ENCODE measurements around the gene EPB41L4A.
"Not testable (repeated sequence)": the region's sequence is repeated elsewhere in the genome, so short reads cannot be mapped to it uniquely, and the experiment has no call there.

EPB41L4A gene

DNA sequence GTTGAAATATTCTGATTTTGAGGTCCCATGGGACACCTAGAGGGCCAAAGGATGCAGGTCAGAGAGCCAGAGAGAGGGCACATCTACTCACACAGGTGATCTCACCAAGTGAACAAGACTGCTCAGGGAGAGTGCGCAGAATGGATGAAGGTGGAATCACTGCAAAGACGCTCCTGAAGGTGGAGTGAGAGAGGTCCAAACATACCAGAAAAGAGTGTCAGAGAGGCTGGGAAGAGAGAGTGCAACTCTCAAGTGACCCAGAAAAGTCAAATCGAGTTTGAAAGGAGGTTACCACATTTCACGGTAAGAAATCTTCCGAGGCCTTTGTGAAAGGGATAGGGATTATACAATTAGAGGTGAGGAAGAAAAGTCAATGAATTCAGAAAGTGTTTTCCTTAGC is 173.4 kb downstream of the EPB41L4A start:
- no peak overlapping the region for H3K4me3 Mint-ChIP-seq
- DNase-seq (no peak), ATAC-seq (replicated peaks) (no peak)
- peaks cover 16 to 17% of the 10 kb centered on the region in 2 donors for H3K27me3 Mint-ChIP-seq
- H3K36me3 Mint-ChIP-seq (ENCODE audit: insufficient read depth) = no peaks in the 10 kb centered on the region
- no peak overlapping the region for H3K27ac Mint-ChIP-seq
- H3K4me1 Mint-ChIP-seq (ENCODE audit: low read depth in 2 of 2) = no peaks in the 10 kb centered on the region
- no peaks in the 10 kb centered on the region for H3K9me3 Mint-ChIP-seq

DNA sequence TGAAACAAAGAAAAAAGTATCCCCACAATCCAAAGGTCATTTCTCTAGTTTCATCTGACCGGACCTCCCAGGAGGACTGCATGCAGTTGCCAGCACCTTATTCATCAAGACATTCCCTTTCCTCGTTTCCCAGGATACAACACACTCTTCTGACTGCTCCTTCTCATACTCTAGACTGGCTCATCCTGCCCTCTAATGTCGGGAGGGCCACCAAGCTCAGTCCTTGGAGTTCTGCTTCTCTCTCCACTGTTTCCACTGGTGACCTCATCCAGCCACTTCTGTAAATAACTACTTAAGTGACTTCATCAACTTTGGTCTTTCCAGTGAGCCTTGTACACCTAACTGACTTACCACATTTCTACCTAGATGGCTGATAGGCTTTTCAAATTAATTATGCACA is 179.1 kb downstream of the EPB41L4A start:
- Mint-ChIP-seq H3K27ac (no peak overlapping the region), H3K4me1 (ENCODE audit: low read depth in 2 of 2) (no peaks in the 10 kb centered on the region), H3K9me3 (no peaks in the 10 kb centered on the region), H3K36me3 (ENCODE audit: insufficient read depth) (no peaks in the 10 kb centered on the region), H3K27me3 (peaks cover 9 to 10% of the 10 kb centered on the region in 2 donors), H3K4me3 (no peak overlapping the region)
- no peak for DNase-seq
- ATAC-seq (replicated peaks) = no peak

DNA sequence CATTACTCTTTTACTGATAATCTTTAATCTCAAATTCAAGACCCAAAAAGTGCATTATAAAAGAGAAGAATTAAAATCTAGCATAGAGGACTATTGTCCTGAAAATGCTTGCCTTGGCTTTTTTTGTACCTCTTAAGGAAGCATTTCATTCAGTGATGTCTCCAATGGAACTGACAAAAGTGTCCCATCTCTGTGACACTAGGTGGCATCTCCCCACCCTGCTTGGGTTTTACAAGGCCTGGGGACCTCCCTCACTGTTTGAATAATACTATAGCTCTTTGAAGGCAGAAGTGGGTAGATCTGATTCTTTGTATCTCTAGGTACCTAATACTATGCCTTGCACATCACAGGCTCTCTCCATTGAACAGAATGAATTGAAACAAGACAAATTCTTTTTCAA is 180.6 kb downstream of the EPB41L4A start:
- Mint-ChIP-seq H3K4me3 (no peak overlapping the region), H3K4me1 (ENCODE audit: low read depth in 2 of 2) (no peaks in the 10 kb centered on the region), H3K27ac (no peak overlapping the region), H3K27me3 (peaks cover 0 to 10% of the 10 kb centered on the region in 2 donors), H3K36me3 (ENCODE audit: insufficient read depth) (no peaks in the 10 kb centered on the region), H3K9me3 (no peaks in the 10 kb centered on the region)
- no peak for ATAC-seq (replicated peaks)
- DNase-seq = no peak

DNA sequence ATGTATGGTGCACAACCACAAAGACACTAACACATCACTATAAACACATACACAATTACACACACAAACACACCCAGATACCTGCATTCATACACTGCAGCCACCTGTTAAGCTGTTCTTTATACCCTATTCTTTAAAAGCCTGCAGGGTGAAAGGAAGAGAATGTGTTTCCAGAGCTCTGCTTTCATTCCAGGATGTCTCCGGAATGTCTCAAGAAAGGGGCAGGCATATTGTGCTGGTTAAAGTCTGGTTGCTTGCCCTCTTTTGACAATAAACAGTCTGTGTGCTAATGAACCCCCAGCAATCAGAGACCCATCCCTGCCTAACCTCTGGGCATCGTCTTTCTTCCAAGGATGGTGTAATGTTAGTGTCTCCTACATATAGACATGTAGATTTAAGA is 181.6 kb downstream of the EPB41L4A start:
- Mint-ChIP-seq H3K9me3 (no peaks in the 10 kb centered on the region), H3K27me3 (peaks cover 0 to 10% of the 10 kb centered on the region in 2 donors), H3K4me3 (no peak overlapping the region), H3K27ac (no peak overlapping the region), H3K36me3 (ENCODE audit: insufficient read depth) (no peaks in the 10 kb centered on the region), H3K4me1 (ENCODE audit: low read depth in 2 of 2) (no peaks in the 10 kb centered on the region)
- DNase-seq = no peak
- ATAC-seq (replicated peaks) = no peak

DNA sequence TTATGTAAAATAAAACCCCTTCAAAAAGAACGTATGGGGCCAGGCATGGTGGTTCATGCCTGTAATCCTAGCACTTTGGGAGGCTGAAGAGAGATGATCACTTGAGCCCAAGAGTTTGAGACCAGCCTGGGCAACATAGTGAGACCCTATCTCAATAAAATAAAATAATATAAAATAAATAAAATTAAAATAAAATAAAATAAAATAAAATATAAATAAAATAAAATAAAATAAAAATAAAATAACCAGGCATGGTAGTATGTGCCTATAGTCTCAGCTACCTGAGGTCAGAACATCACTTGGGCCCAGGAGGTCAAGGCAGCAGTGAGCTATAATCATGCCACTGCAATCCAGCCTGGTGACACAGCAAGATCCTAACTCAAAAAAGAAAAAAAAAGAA is 185.1 kb downstream of the EPB41L4A start:
- ATAC-seq (replicated peaks) (no peak), DNase-seq (no peak)
- Mint-ChIP-seq H3K27ac (no peak overlapping the region), H3K4me1 (ENCODE audit: low read depth in 2 of 2) (no peaks in the 10 kb centered on the region), H3K9me3 (no peaks in the 10 kb centered on the region), H3K36me3 (ENCODE audit: insufficient read depth) (peaks cover 3% of the 10 kb centered on the region), H3K4me3 (no peak overlapping the region), H3K27me3 (peaks cover 0 to 6% of the 10 kb centered on the region in 2 donors)

DNA sequence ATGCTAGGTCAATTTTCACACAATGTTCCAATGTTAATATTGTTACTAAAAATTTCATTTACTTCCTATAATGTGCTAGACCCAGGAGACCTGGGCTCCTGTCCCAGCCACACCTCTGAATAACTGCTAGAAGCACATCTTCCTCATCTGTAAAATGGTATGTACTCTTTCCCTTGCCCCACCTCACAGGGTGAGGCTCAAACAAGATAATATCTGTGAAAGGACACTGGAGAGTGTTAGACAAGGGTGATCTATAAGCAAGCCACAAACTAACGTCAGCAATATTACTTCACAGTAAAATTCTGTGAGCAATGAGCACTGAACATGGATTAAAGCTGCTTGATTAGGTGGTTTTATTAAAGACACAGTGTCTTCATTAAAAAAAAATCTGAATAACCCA is 186.4 kb downstream of the EPB41L4A start:
- ATAC-seq (replicated peaks) (no peak), DNase-seq (no peak)
- H3K27me3 Mint-ChIP-seq = peaks cover 0 to 6% of the 10 kb centered on the region in 2 donors
- no peaks in the 10 kb centered on the region for H3K9me3 Mint-ChIP-seq
- H3K27ac Mint-ChIP-seq = no peak overlapping the region
- peaks cover 3% of the 10 kb centered on the region for H3K36me3 Mint-ChIP-seq (ENCODE audit: insufficient read depth)
- H3K4me1 Mint-ChIP-seq (ENCODE audit: low read depth in 2 of 2) = no peaks in the 10 kb centered on the region
- no peak overlapping the region for H3K4me3 Mint-ChIP-seq

DNA sequence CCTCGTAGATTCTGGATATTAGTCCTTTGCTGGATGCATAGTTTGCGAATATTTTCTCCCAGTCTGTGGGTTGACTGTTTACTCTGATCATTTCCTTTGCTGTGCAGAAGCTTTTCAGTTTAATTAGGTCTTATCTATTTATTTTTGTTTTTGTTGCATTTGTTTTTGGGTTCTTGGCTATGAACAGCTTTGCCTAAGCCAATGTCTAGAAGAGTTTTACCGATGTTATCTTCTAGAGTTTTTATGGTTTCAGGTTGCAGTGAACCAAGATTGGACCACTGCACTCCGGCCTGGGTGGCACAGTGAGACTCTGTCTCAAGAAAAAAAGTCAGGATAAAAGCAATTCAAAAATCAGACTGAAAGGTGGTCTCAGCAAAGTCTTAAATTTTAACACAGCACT is 188.5 kb downstream of the EPB41L4A start:
- peaks cover 0 to 3% of the 10 kb centered on the region in 2 donors for H3K27me3 Mint-ChIP-seq
- no peak for DNase-seq
- peaks cover 3% of the 10 kb centered on the region for H3K36me3 Mint-ChIP-seq (ENCODE audit: insufficient read depth)
- H3K4me1 Mint-ChIP-seq (ENCODE audit: low read depth in 2 of 2) = no peaks in the 10 kb centered on the region
- no peak overlapping the region for H3K4me3 Mint-ChIP-seq
- no peak overlapping the region for H3K27ac Mint-ChIP-seq
- H3K9me3 Mint-ChIP-seq = no peaks in the 10 kb centered on the region
- no peak for ATAC-seq (replicated peaks)

DNA sequence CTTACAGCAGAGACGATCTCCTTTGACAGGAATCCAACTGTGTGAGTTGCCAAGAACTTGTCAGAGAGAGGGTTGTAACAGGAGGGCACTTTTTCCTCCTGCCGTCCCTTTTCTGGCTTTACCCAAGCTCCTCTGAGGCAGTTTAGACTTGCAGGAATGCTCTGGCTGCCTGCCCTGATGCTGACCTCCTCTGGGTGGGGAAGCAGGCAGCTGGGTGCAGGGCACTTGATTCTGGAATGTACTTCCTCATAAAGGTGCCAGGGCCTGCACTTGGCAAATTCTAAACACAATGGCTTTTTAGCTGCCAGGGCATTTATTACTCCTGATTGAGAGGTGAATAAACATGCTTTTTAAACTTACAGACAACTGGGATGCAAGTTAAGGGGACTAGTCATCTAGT is 190.4 kb downstream of the EPB41L4A start:
- ATAC-seq (replicated peaks) = no peak
- DNase-seq = no peak
- H3K36me3 Mint-ChIP-seq (ENCODE audit: insufficient read depth) = peaks cover 3% of the 10 kb centered on the region

DNA sequence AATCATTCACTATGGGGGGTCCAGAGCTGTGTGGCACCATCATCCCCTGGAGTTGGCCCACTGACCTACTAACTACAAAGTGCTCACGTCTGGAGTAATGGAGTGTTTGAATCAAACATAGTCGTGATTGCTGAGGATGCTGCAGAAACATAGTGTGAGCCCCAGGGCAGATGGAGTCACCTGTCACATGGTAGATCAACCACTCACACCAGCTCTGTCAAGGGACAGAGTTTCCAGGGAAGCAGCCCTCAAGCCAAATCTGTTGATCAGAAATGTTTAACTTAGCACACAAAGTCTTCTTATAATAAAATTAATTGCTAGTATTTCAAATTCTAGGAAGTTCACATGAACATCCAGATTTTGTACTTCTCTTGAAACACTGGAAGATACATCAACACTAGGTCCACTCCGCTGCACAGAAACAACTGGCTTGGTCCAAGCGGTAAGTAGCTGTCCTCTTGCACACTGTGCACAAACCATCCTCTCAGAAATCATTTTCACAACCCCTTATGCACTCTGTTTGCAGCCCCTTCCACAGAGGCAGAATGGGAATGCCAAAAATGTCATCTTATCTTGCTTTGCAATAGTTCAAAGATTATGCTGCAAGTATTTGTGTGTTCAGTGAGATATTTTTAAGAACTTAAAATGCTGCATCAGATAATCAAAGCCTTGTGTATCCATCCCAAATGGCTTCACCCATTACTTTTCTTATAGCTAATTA is 191.0 kb downstream of the EPB41L4A start:
- Mint-ChIP-seq H3K4me1 (ENCODE audit: low read depth in 2 of 2) (no peaks in the 10 kb centered on the region), H3K9me3 (no peaks in the 10 kb centered on the region), H3K36me3 (ENCODE audit: insufficient read depth) (peaks cover 3% of the 10 kb centered on the region), H3K4me3 (no peak overlapping the region), H3K27me3 (peaks cover 0 to 4% of the 10 kb centered on the region in 2 donors), H3K27ac (no peak overlapping the region)
- no peak for ATAC-seq (replicated peaks)
- no peak for DNase-seq

More for the DNA sequence above, 190.4 kb downstream of the EPB41L4A start:
- no peak overlapping the region for H3K27ac Mint-ChIP-seq
- no peaks in the 10 kb centered on the region for H3K4me1 Mint-ChIP-seq (ENCODE audit: low read depth in 2 of 2)
- no peak overlapping the region for H3K4me3 Mint-ChIP-seq
- no peaks in the 10 kb centered on the region for H3K9me3 Mint-ChIP-seq
- H3K27me3 Mint-ChIP-seq = no peaks in the 10 kb centered on the region

DNA sequence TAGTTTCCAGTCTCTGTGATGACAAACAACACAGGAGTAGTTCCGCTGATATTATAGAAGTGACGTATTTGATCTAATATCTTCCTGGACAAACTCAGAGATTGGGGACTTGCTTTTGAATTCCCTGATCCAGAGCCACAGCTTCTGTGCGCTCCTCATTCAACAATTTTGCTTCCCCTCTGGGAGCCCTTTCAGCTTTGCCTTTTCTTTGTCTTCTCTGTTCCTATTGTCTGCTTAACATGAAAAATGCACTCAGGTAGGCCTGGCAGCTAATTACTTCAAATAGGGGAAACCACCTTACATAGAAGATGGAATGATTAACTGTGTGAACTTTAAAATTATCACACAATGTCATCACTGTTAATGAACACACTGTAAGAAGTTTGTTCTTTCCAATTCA is 192.9 kb downstream of the EPB41L4A start:
- H3K4me1 Mint-ChIP-seq (ENCODE audit: low read depth in 2 of 2) = no peaks in the 10 kb centered on the region
- DNase-seq (no peak), ATAC-seq (replicated peaks) (no peak)
- H3K27ac Mint-ChIP-seq = no peak overlapping the region
- H3K4me3 Mint-ChIP-seq = no peak overlapping the region
- peaks cover 8% of the 10 kb centered on the region for H3K36me3 Mint-ChIP-seq (ENCODE audit: insufficient read depth)
- peaks cover 0 to 8% of the 10 kb centered on the region in 2 donors for H3K27me3 Mint-ChIP-seq
- no peaks in the 10 kb centered on the region for H3K9me3 Mint-ChIP-seq

DNA sequence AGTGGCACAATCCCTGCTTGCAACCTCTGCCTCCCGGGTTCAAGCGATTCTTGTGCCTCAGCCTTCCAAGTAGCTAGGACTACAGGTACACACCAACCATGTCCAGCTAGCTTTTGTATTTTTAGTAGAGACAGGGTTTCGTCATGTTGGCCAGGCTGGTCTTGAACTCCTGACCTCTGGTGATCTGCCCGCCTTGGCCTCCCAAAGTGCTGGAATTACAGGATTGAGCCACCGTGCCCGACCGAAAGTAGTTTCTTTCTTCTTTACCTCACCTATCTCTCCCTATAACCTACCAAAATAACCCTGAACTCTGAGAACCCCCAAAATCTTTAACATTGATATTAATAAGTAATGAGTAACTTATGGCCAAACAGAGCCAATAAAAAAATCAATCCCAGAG is 196.1 kb downstream of the EPB41L4A start:
- H3K27me3 Mint-ChIP-seq = peaks cover 0 to 14% of the 10 kb centered on the region in 2 donors
- not testable (repeated sequence) for H3K27ac Mint-ChIP-seq; H3K4me1 Mint-ChIP-seq (ENCODE audit: low read depth in 2 of 2); H3K4me3 Mint-ChIP-seq; H3K9me3 Mint-ChIP-seq; ATAC-seq (replicated peaks); H3K36me3 Mint-ChIP-seq (ENCODE audit: insufficient read depth); DNase-seq

DNA sequence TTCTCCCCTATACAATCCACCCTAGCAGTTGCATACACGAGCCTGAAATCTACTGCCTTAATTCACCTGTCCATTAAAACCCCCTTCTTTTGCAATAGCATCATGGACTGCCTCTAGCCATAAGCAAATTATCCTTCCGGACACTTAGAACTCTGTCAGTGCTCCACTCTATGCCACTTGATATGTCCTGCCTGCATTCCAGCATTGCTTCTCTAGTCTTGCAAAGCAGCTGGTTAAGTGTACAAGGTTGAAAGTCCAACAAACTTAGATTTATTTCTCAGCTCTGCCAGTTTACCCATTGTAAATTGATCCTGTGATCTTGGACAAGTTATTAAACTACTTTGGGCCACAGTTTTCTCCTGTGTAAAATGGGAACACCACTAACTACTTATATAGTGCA is 197.9 kb downstream of the EPB41L4A start:
- H3K4me1 Mint-ChIP-seq (ENCODE audit: low read depth in 2 of 2) = no peaks in the 10 kb centered on the region
- no peaks in the 10 kb centered on the region for H3K9me3 Mint-ChIP-seq
- no peak overlapping the region for H3K27ac Mint-ChIP-seq
- H3K27me3 Mint-ChIP-seq = peaks cover 0 to 14% of the 10 kb centered on the region in 2 donors
- no peak overlapping the region for H3K4me3 Mint-ChIP-seq
- H3K36me3 Mint-ChIP-seq (ENCODE audit: insufficient read depth) = peaks cover 4% of the 10 kb centered on the region
- no peak for ATAC-seq (replicated peaks)
- no peak for DNase-seq

DNA sequence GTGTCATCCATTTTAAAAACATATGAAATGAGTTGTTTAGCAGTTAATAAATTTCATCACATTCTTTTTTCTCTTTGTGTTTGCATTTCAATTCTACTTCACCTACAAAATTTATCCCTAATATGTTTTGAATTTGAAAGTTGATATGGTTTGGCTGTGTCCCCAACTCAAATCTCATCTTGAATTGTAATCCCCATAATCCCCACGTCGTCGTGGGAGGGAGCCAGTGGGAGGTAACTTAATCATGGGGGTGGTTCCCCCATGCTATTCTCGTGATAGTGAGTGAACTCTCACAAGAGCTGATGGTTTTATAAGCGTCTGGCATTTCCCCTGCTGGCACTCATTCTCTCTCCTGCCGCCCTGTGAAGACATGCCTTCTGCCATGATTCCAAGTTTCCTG is 200.1 kb downstream of the EPB41L4A start:
- H3K36me3 Mint-ChIP-seq (ENCODE audit: insufficient read depth) = peaks cover 4% of the 10 kb centered on the region
- H3K4me3 Mint-ChIP-seq = no peak overlapping the region
- no peak overlapping the region for H3K27ac Mint-ChIP-seq
- no peak for ATAC-seq (replicated peaks)
- H3K4me1 Mint-ChIP-seq (ENCODE audit: low read depth in 2 of 2) = no peaks in the 10 kb centered on the region
- H3K9me3 Mint-ChIP-seq = no peaks in the 10 kb centered on the region
- peaks cover 0 to 14% of the 10 kb centered on the region in 2 donors for H3K27me3 Mint-ChIP-seq
- DNase-seq = no peak

DNA sequence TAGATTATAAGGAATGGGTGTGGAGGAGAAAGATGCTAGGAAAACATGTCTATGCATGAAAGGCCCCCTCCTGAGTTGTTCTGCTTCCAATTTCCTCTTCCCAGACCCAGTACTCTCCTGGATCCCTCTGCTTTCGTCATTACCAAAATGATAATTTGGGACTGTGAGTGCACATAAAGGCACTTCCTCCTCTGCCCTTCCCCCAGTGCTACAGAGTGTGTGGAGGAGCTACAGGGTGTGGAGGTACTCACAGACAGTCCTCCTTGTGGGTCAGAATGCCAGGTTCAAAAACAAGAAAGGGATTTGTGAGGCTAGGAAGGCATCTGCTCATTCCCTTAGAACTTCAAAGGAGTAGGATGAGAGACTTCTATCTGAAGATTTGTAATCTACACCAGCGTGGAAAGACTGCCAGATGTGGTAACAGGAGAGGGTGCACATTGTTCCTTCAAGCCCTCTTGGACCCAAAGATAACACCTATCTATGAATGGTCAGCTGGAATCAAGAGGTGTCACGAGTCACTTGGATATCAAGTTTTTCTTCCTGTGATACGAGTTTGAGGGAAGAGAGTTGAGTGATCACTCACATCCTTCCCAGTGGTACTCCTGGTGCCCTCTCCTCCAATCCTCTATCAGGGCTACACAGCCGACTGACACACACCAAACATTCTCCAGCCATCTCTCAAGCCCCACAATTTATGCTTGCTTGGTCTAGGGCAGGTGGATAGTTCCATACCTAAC is 201.1 kb downstream of the EPB41L4A start:
- peaks cover 4% of the 10 kb centered on the region for H3K36me3 Mint-ChIP-seq (ENCODE audit: insufficient read depth)
- no peak for ATAC-seq (replicated peaks)
- H3K27ac Mint-ChIP-seq = no peak overlapping the region
- DNase-seq = no peak
- H3K4me3 Mint-ChIP-seq = no peak overlapping the region
- no peaks in the 10 kb centered on the region for H3K4me1 Mint-ChIP-seq (ENCODE audit: low read depth in 2 of 2)
- H3K9me3 Mint-ChIP-seq = no peaks in the 10 kb centered on the region
- H3K27me3 Mint-ChIP-seq = peaks cover 0 to 10% of the 10 kb centered on the region in 2 donors
